IMR-90 (cell line): ENCODE data around the gene SRPK3. TPM values are rescaled to one million over a fixed set of nuclear protein-coding genes. Genes with fewer than 3 reads are reported as not detected.
A peak's percentile ranks its signal among the peaks of the same experiment; 100 is the strongest.

Experiments used
- ATAC-seq: fragments of 200-7000 bp; cut with Tn5 transposase; 2 replicates; pipeline ENCODE4 v1.9.1; 2020; ENCODE audit warnings: low read depth, mild to moderate bottlenecking, moderate library complexity
- BruUV-seq: library from RNA; stranded (reverse); fragments of 400-500 nt; replicated peaks from 2 replicates; lab custom pipeline; 2021; lab: Mats Ljungman, UMichigan
- CTCF ChIA-PET: fragments of 300-600 bp; formaldehyde crosslinking; extraction: SDS; loops from one replicate; lab custom pipeline; 2021; ENCODE audit warnings: antibody characterized with exemption; lab: Yijun Ruan, JAX
- POLR2A ChIA-PET: fragments of 300-600 bp; sonication (Branson Sonifier 250); formaldehyde crosslinking; loops from one replicate; lab custom pipeline; 2022; ENCODE audit warnings: antibody characterized with exemption; ENCODE audit not compliant: unreplicated experiment; lab: Charles Lee
- DNase-seq: peaks from one replicate; pipeline ENCODE4 v3.0.0; 2013
- H2AFZ ChIP-seq: replicated peaks from 2 replicates; pipeline ENCODE3; 2013; ENCODE audit warnings: low read length, mild to moderate bottlenecking; ENCODE audit not compliant: poor library complexity
- H2AK5ac ChIP-seq: 2 replicates; pipeline ENCODE4 v1.6.1; 2013; ENCODE audit warnings: low read depth, low read length, inconsistent platforms
- H2AK9ac ChIP-seq: replicated peaks from 2 replicates; pipeline ENCODE3; 2013; ENCODE audit warnings: mild to moderate bottlenecking, low read depth, low read length, moderate library complexity; ENCODE audit not compliant: poor library complexity
- H2BK120ac ChIP-seq: 2 replicates; pipeline ENCODE4 v1.6.1; 2013; ENCODE audit warnings: low read depth, low read length, inconsistent platforms
- H2BK15ac ChIP-seq: 3 replicates; pipeline ENCODE4 v1.6.1; 2013; ENCODE audit warnings: low read depth, low read length, inconsistent platforms
- H2BK20ac ChIP-seq: 2 replicates; pipeline ENCODE4 v1.6.1; 2013; ENCODE audit warnings: low read depth, mild to moderate bottlenecking, inconsistent platforms, low read length, moderate library complexity
- H2BK5ac ChIP-seq: 2 replicates; pipeline ENCODE4 v1.6.1; 2013; ENCODE audit warnings: mild to moderate bottlenecking, low read depth, low read length, inconsistent platforms; ENCODE audit not compliant: poor library complexity, severe bottlenecking
- H3K14ac ChIP-seq: replicated peaks from 2 replicates; pipeline ENCODE4 v1.6.1; 2013; ENCODE audit warnings: low read depth, low read length, inconsistent platforms
- H3K18ac ChIP-seq: 2 replicates; pipeline ENCODE4 v1.6.1; 2013; ENCODE audit warnings: low read depth, low read length, control low read depth
- H3K23ac ChIP-seq: 2 replicates; pipeline ENCODE4 v1.6.1; 2013; ENCODE audit warnings: low read depth, low read length, inconsistent platforms
- H3K27ac ChIP-seq: 2 replicates; pipeline ENCODE4 v1.5.1; 2013; ENCODE audit warnings: mild to moderate bottlenecking, control low read depth, low read length; ENCODE audit not compliant: insufficient read depth
- H3K27me3 ChIP-seq: 2 replicates; pipeline ENCODE4 v1.6.1; 2013; ENCODE audit warnings: low read length; ENCODE audit not compliant: control insufficient read depth, insufficient read depth
- H3K36me3 ChIP-seq: 2 replicates; pipeline ENCODE4 v1.6.1; 2013; ENCODE audit warnings: low read length, mixed read lengths; ENCODE audit not compliant: control insufficient read depth, insufficient read depth
- H3K4ac ChIP-seq: 2 replicates; pipeline ENCODE4 v1.6.1; 2013; ENCODE audit warnings: low read depth, low read length, inconsistent platforms
- H3K4me1 ChIP-seq: 2 replicates; pipeline ENCODE4 v1.6.1; 2013; ENCODE audit warnings: low read length, mixed read lengths; ENCODE audit not compliant: control insufficient read depth, insufficient read depth
- H3K4me2 ChIP-seq: 2 replicates; pipeline ENCODE4 v1.6.1; 2013; ENCODE audit warnings: low read depth, mild to moderate bottlenecking, control low read depth, low read length, moderate library complexity
- H3K4me3 ChIP-seq: 2 replicates; pipeline ENCODE4 v1.5.1; 2013; ENCODE audit warnings: low read depth, mild to moderate bottlenecking, control low read depth, low read length, moderate library complexity; ENCODE audit not compliant: insufficient read depth
- H3K56ac ChIP-seq: 2 replicates; pipeline ENCODE4 v1.6.1; 2013; ENCODE audit warnings: low read length, inconsistent platforms; ENCODE audit not compliant: insufficient read depth; ENCODE audit errors: extremely low read depth
- H3K79me1 ChIP-seq, 2 experiments: 2 replicates each; pipeline ENCODE4 v1.6.1; 2013; ENCODE audit warnings: low read length in 2 of 2, inconsistent platforms in 1 of 2, low read depth in 1 of 2
- H3K9ac ChIP-seq: 2 replicates; pipeline ENCODE4 v1.6.1; 2013; ENCODE audit warnings: low read depth, low read length, control low read depth
- H3K9me1 ChIP-seq: 2 replicates; pipeline ENCODE4 v1.6.1; 2013; ENCODE audit warnings: low read length, inconsistent platforms; ENCODE audit not compliant: insufficient read depth
- H3K9me3 ChIP-seq: 2 replicates; pipeline ENCODE4 v1.6.1; 2013; ENCODE audit warnings: low read length; ENCODE audit not compliant: control insufficient read depth, insufficient read depth
- H4K20me1 ChIP-seq: 2 replicates; pipeline ENCODE4 v1.6.1; 2013; ENCODE audit warnings: low read length, inconsistent platforms; ENCODE audit not compliant: insufficient read depth
- H4K5ac ChIP-seq: 2 replicates; pipeline ENCODE4 v1.6.1; 2013; ENCODE audit warnings: mild to moderate bottlenecking, low read depth, low read length, control low read depth
- H4K8ac ChIP-seq, 2 experiments: 2 replicates each; pipeline ENCODE4 v1.6.1; 2013; ENCODE audit warnings: low read depth in 2 of 2, low read length in 2 of 2, control low read depth in 1 of 2, inconsistent platforms in 1 of 2
- H4K91ac ChIP-seq: 2 replicates; pipeline ENCODE4 v1.6.1; 2013; ENCODE audit warnings: low read depth, low read length, inconsistent platforms; ENCODE audit not compliant: insufficient read depth
- BHLHE40 ChIP-seq: fragments of 150-350 bp; IDR thresholded peaks from 2 replicates; pipeline ENCODE4 v1.6.1; 2016; ENCODE audit warnings: mild to moderate bottlenecking, low read depth, low read length
- CEBPB ChIP-seq: IDR thresholded peaks from 2 replicates; pipeline ENCODE4 v1.6.1; 2012; ENCODE audit warnings: low read depth, low read length, improper control_type of control experiment
- CHD1 ChIP-seq: IDR thresholded peaks from 2 replicates; pipeline ENCODE4 v1.6.1; 2012; ENCODE audit warnings: low read depth, low read length, improper control_type of control experiment
- CTCF ChIP-seq: conservative IDR thresholded peaks from 2 replicates; pipeline ENCODE4 v1.5.1; 2012; ENCODE audit warnings: mild to moderate bottlenecking, low read depth, low read length, improper control_type of control experiment
- ELK1 ChIP-seq: fragments of 150-350 bp; IDR thresholded peaks from 2 replicates; pipeline ENCODE4 v1.6.1; 2016; ENCODE audit warnings: low read depth, mild to moderate bottlenecking, low read length, moderate library complexity, borderline replicate concordance
- FOS ChIP-seq: fragments of 150-350 bp; IDR thresholded peaks from 2 replicates; pipeline ENCODE4 v1.6.1; 2016; ENCODE audit warnings: low read depth, low read length
- MAFK ChIP-seq: IDR thresholded peaks from 2 replicates; pipeline ENCODE4 v1.6.1; 2012; ENCODE audit warnings: low read depth, low read length, improper control_type of control experiment
- MAZ ChIP-seq: IDR thresholded peaks from 2 replicates; pipeline ENCODE4 v1.6.1; 2012; ENCODE audit warnings: low read depth, mild to moderate bottlenecking, low read length, improper control_type of control experiment, moderate library complexity, borderline replicate concordance
- NFE2L2 ChIP-seq: fragments of 150-350 bp; IDR thresholded peaks from 2 replicates; pipeline ENCODE4 v1.6.1; 2016; ENCODE audit warnings: low read depth, mild to moderate bottlenecking, low read length
- POLR2A ChIP-seq: IDR thresholded peaks from 2 replicates; pipeline ENCODE4 v1.6.1; 2012; ENCODE audit warnings: mild to moderate bottlenecking, low read depth, low read length
- RAD21 ChIP-seq: IDR thresholded peaks from 2 replicates; pipeline ENCODE4 v1.6.1; 2012; ENCODE audit warnings: low read length, improper control_type of control experiment
- RCOR1 ChIP-seq: IDR thresholded peaks from 2 replicates; pipeline ENCODE4 v1.6.1; 2012; ENCODE audit warnings: mild to moderate bottlenecking, low read length, improper control_type of control experiment; ENCODE audit not compliant: insufficient replicate concordance
- RFX5 ChIP-seq: IDR thresholded peaks from 2 replicates; pipeline ENCODE4 v1.8.0; 2012; ENCODE audit warnings: low read depth, mild to moderate bottlenecking, low read length, moderate library complexity
- SMC3 ChIP-seq: fragments of 150-350 bp; IDR thresholded peaks from 2 replicates; pipeline ENCODE4 v1.6.1; 2016; ENCODE audit warnings: low read depth, mild to moderate bottlenecking, antibody characterized with exemption, low read length, moderate library complexity
- USF2 ChIP-seq: fragments of 150-350 bp; IDR thresholded peaks from 2 replicates; pipeline ENCODE4 v1.6.1; 2017; ENCODE audit warnings: mild to moderate bottlenecking, antibody characterized with exemption, low read length, low read depth
- WGBS, 2 experiments: methylation state at CpG; one replicate each; pipeline versions ENCODE4 v1.1.5 to v1.1.7; 2013; ENCODE audit warnings: missing lambda C conversion rate in 2 of 2; ENCODE audit not compliant: insufficient read length in 1 of 2; ENCODE audit errors: extremely low coverage in 2 of 2; 5-methylcytosine and 5-hydroxymethylcytosine counted together
- dilution Hi-C: fragments of 300-500 bp; cut with HindIII; formaldehyde crosslinking; loops from one replicate; pipeline ENCODE4 v1.14.3; 2018; ENCODE audit warnings: low sequenced_read_pairs; ENCODE audit not compliant: unreplicated experiment
- in situ Hi-C: fragments of 300-500 bp; cut with MboI; formaldehyde crosslinking; loops from 3 replicates; pipeline ENCODE4 v1.14.3; 2019; ENCODE audit warnings: low sequenced_read_pairs, inconsistent platforms, mixed read lengths
- intact Hi-C: fragments of 100-400 bp; cut with micrococcal nuclease; formaldehyde crosslinking; loops from 2 replicates; pipeline ENCODE4 v1.10.0; 2022
- polyA plus RNA-seq, 3 experiments: library from polyadenylated mRNA; depleted of rRNA; stranded (reverse); fragments of >200 nt; gene quantifications; 2 replicates each; pipeline ENCODE4 v1.2.3, GENCODE V29; 2012; ENCODE audit warnings: low replicate concordance in 1 of 3
- total RNA-seq: library from RNA; depleted of rRNA; stranded (reverse); fragments of >200 nt; gene quantifications from 2 replicates; pipeline ENCODE4 v1.2.3, GENCODE V29; 2012

SRPK3 gene
- total and polyA plus RNA-seq, 2 of the 4 experiments (the other 2 are of a cell fraction) = 0.36 to 0.70 TPM

GRCh38 chrX:153830640-153831428, 50.0 kb downstream of the SRPK3 start:
- Histone ChIP-seq H3K23ac (no peak overlapping the region), H3K79me1 (no peaks in the 10 kb centered on the region), H2AK5ac (no peak overlapping the region), H3K9me3 (peaks cover 18% of the 10 kb centered on the region; the same call in 1 of the 2 replicates), H3K4ac (no peak overlapping the region), H4K5ac (no peak overlapping the region), H3K4me1 (no peaks in the 10 kb centered on the region), H2AK9ac (no peak overlapping the region), H3K4me3 (no peak overlapping the region; the same call in 1 of the 2 replicates), H4K91ac (no peak overlapping the region), H3K56ac (no peak overlapping the region), H3K18ac (no peak overlapping the region), H3K9me1 (no peaks in the 10 kb centered on the region), H3K27me3 (peaks cover 46% of the 10 kb centered on the region), H2AFZ (peak overlapping the region; percentile 32), H3K4me2 (no peak overlapping the region), H4K20me1 (no peaks in the 10 kb centered on the region; the same call in 1 of the 2 replicates), H2BK20ac (no peak overlapping the region), H3K36me3 (no peaks in the 10 kb centered on the region), H2BK120ac (no peak overlapping the region), H4K8ac (no peak overlapping the region), H3K9ac (no peak overlapping the region), H3K27ac (no peak overlapping the region), H2BK15ac (no peak overlapping the region), H3K14ac (no peak overlapping the region), H2BK5ac (no peak overlapping the region)
- 16% methylated on average over 24 of the region's 102 CpGs; no CpG with 5 or more reads in 1 of the 2 experiments for WGBS, 2 experiments
- no TSS peak for BruUV-seq
- peak; percentile 42 for ATAC-seq
- in situ Hi-C loops (no loop called here), dilution Hi-C loops (no loop called here), intact Hi-C loops (no loop called here)
- no peak for DNase-seq
- ChIA-PET CTCF (no interaction called here), POLR2A (no interaction called here)
- TF ChIP-seq POLR2A (no peak), CEBPB (no peak), MAFK (no peak), BHLHE40 (no peak), CHD1 (no peak), RCOR1 (no peak), USF2 (no peak), FOS (no peak), RAD21 (no peak), MAZ (no peak), RFX5 (no peak), CTCF (no peak), NFE2L2 (no peak), SMC3 (no peak), ELK1 (no peak)
